ENCODE data around the gene C4orf36.

C4orf36 gene

GRCh38 chr4:86841309-86841708 lies 50.9 kb downstream of the C4orf36 start:
- H3K9ac ChIP-seq (ENCODE audit: insufficient read length): no peak overlapping the region
- H3K27ac ChIP-seq: no peak overlapping the region
- H3K9me3 ChIP-seq (ENCODE audit: low read depth, low read length): no peaks in the 10 kb centered on the region
- TF ChIP-seq POLR2AphosphoS5 (IDR thresholded peaks at IDR 0.05; ENCODE audit: borderline replicate concordance, low read depth, low read length): no peak
- no peaks in the 10 kb centered on the region for H3K36me3 ChIP-seq (ENCODE audit: insufficient read depth, low read length)
- H3K4me3 ChIP-seq: no peak overlapping the region
- no peak for DNase-seq (ENCODE audit: low read depth, low spot score)

- TF ChIP-seq POLR2AphosphoS5 (IDR thresholded peaks at IDR 0.05; ENCODE audit: borderline replicate concordance, low read depth, low read length) (no peak), EZH2 (IDR thresholded peaks at IDR 0.05) (no peak), FOXP2 (optimal IDR thresholded peaks at IDR 0.05; ENCODE audit: control extremely low read depth, extremely low read length, insufficient read depth) (no peak)
- Histone ChIP-seq H3K4me3 (no peak overlapping the region), H3K9ac (ENCODE audit: insufficient read length) (no peak overlapping the region), H3K9me3 (ENCODE audit: low read depth, low read length) (no peaks in the 10 kb centered on the region), H3K36me3 (ENCODE audit: insufficient read depth, low read length) (no peaks in the 10 kb centered on the region), H3K27ac (no peak overlapping the region)
- no peak for DNase-seq (ENCODE audit: low read depth, low spot score)
These were observed 51.4 kb downstream of the C4orf36 start for GRCh38 chr4:86840858-86841257.

DNA sequence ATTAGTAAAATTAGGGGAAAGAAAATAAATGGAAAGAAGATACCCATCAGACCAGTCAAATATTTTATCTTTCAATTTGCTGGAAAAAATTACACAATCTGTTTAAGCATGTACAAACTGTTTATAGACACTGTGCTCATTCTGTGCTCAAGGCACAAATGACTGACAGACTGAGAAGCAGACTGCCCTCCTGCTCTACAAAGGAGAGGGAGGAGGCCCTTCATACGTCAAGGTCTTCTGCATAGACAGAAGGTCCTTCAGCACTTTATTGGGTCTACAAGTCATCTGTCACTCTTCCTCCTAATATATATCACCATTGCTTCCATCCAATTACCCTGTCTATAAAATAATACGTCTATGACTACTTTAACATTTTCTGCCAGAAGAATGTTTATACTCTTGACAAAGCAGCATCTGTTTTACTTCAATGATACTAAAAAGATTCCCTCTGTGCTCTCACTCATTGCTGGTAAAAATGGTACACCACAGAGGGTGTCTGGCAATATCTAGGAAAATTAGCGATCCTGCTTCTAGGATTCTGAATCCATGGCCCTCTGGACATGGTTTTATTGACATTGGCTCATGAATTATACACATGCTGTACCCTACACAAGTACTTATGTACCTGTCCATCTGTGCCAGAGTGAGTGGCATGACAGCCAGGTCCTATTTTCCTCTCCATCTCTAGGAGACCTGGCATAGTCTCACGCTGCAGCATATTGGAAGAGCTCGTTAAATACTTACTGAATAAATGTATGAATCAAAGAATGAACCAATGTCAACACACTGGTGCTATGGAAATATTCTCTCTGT lies 54.3 kb downstream of the C4orf36 start:
- H3K9ac ChIP-seq (ENCODE audit: insufficient read length): peak overlapping the region; percentile 31
- H3K27ac ChIP-seq: peak overlapping the region; percentile 97
- no peak for DNase-seq (ENCODE audit: low read depth, low spot score)
- peak overlapping the region; percentile 39; the same call in 1 of the 2 replicates for H3K4me3 ChIP-seq
- no peaks in the 10 kb centered on the region for H3K36me3 ChIP-seq (ENCODE audit: insufficient read depth, low read length)
- no peak for TF ChIP-seq POLR2AphosphoS5 (IDR thresholded peaks at IDR 0.05; ENCODE audit: borderline replicate concordance, low read depth, low read length)
- no peak for TF ChIP-seq FOXP2 (optimal IDR thresholded peaks at IDR 0.05; ENCODE audit: control extremely low read depth, extremely low read length, insufficient read depth)
- no peak for TF ChIP-seq EZH2 (IDR thresholded peaks at IDR 0.05)
- H3K9me3 ChIP-seq (ENCODE audit: low read depth, low read length): no peaks in the 10 kb centered on the region

DNA sequence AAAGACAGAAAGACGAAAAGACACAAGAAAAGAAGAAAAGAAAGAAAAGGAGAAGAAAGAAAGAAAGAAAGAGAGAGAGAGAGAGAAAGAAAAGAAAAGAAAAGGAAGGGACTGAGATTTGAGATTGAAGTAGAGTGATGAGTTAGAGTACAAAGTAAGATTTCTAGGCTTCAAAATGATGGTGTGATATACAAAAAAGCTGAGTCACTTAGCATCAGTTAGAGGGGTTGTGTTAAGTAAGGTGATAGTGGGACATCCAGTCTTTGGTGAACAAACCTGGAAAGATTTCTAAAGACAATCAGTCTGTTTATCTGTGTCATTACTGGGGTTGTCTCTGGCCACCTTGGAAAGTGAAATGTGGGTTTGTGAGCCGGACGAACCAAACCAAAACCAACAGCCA lies 56.5 kb downstream of the C4orf36 start:
- no peak for DNase-seq (ENCODE audit: low read depth, low spot score)
- TF ChIP-seq POLR2AphosphoS5 (IDR thresholded peaks at IDR 0.05; ENCODE audit: borderline replicate concordance, low read depth, low read length) (no peak), FOXP2 (optimal IDR thresholded peaks at IDR 0.05; ENCODE audit: control extremely low read depth, extremely low read length, insufficient read depth) (no peak), EZH2 (IDR thresholded peaks at IDR 0.05) (no peak)
- H3K9me3 ChIP-seq (ENCODE audit: low read depth, low read length): no peaks in the 10 kb centered on the region

GRCh38 chr4:86834901-86835300 lies 57.3 kb downstream of the C4orf36 start:
- H3K9me3 ChIP-seq (ENCODE audit: low read depth, low read length): no peaks in the 10 kb centered on the region
- H3K36me3 ChIP-seq (ENCODE audit: insufficient read depth, low read length): no peaks in the 10 kb centered on the region
- no peak overlapping the region for H3K4me3 ChIP-seq
- H3K27ac ChIP-seq: peak overlapping the region; percentile 97
- no peak overlapping the region for H3K9ac ChIP-seq (ENCODE audit: insufficient read length)
- TF ChIP-seq EZH2 (IDR thresholded peaks at IDR 0.05) (no peak), FOXP2 (optimal IDR thresholded peaks at IDR 0.05; ENCODE audit: control extremely low read depth, extremely low read length, insufficient read depth) (no peak), POLR2AphosphoS5 (IDR thresholded peaks at IDR 0.05; ENCODE audit: borderline replicate concordance, low read depth, low read length) (peak; percentile 36; the same call in 1 of the 2 replicates)
- DNase-seq (ENCODE audit: low read depth, low spot score): no peak

More for the DNA sequence above, 56.5 kb downstream of the C4orf36 start:
- Histone ChIP-seq H3K36me3 (ENCODE audit: insufficient read depth, low read length) (no peaks in the 10 kb centered on the region), H3K27ac (peak overlapping the region; percentile 97), H3K4me3 (no peak overlapping the region), H3K9ac (ENCODE audit: insufficient read length) (no peak overlapping the region)

DNA sequence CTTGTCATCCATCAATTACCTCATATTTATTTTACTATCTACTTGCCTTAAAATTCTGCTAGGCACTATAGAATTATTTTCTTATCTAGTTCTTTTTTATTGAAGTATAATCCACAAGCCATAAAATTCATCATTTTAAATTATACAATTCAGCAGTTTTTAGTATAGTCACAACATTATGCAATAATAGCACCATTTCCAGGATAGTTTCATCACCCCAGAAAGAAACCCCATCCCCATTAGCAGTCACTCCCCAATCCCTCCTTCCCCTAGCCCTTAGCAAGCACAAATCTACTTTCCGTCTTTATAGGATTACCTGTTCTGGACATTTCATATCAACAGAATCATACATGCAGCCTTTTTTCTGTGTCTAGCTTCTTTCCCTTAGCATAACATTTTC lies 58.6 kb downstream of the C4orf36 start:
- DNase-seq (ENCODE audit: low read depth, low spot score): no peak
- peak overlapping the region; percentile 52 for H3K9ac ChIP-seq (ENCODE audit: insufficient read length)
- no peak for TF ChIP-seq EZH2 (IDR thresholded peaks at IDR 0.05)
- no peak for TF ChIP-seq POLR2AphosphoS5 (IDR thresholded peaks at IDR 0.05; ENCODE audit: borderline replicate concordance, low read depth, low read length)
- no peak for TF ChIP-seq FOXP2 (optimal IDR thresholded peaks at IDR 0.05; ENCODE audit: control extremely low read depth, extremely low read length, insufficient read depth)

DNA sequence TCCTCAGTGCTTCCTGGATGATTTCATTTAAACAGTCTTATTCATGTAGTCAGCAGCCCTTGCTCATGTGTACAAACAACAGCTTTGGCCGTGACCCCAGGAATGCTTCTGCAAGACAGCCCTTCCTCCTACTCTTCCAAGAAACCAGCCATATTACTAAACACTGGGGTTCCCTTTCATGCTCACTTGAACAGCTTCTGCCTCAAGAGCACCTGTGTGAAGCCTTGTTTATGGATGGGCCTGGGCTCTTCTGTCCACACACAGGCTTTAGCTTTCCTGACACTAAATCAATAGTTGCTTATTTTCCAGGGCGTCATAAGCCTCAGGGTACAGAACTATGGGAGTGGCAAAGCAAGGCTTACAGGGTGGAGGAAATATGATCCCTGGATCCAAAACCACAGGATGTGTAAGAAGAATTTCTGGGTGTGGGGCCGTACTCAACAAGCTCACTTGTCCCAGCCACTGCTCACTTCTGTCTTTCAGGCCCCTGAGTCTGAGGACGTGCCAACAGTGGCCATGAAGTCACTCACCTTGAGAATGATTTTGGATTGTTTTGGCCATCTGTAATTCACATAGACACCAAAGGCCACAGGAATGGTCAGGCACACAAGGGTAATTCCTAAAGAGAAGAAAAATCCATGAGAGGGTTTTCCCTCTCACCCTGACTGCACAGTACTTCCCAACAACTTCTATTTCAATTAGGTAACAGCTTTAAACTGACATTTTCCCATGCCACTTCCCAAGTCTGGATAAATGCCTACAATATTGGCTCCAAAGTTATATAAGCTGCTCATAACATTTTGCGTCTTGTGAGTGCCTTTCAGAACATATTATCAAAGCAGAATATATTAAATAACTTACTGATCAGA lies 60.7 kb downstream of the C4orf36 start:
- Histone ChIP-seq H3K27ac (peak overlapping the region; percentile 51), H3K4me3 (peak overlapping the region; percentile 47), H3K36me3 (ENCODE audit: insufficient read depth, low read length) (0 out of 2 replicates have a peak, but pooled peaks cover 3% of the 10 kb centered on the region), H3K9ac (ENCODE audit: insufficient read length) (peak overlapping the region; percentile 18), H3K9me3 (ENCODE audit: low read depth, low read length) (no peaks in the 10 kb centered on the region)
- TF ChIP-seq POLR2AphosphoS5 (IDR thresholded peaks at IDR 0.05; ENCODE audit: borderline replicate concordance, low read depth, low read length) (peak; percentile 48; the same call in 1 of the 2 replicates), EZH2 (IDR thresholded peaks at IDR 0.05) (no peak)
- no peak for DNase-seq (ENCODE audit: low read depth, low spot score)

More for the DNA sequence above, 58.6 kb downstream of the C4orf36 start:
- no peaks in the 10 kb centered on the region for H3K9me3 ChIP-seq (ENCODE audit: low read depth, low read length)
- H3K27ac ChIP-seq: peak overlapping the region; percentile 97
- peak overlapping the region; percentile 39 for H3K4me3 ChIP-seq
- H3K36me3 ChIP-seq (ENCODE audit: insufficient read depth, low read length): 0 out of 2 replicates have a peak, but pooled peaks cover 3% of the 10 kb centered on the region

Data from SK-N-MC (cell line).